IPS DF 6.9 (cell line): ENCODE measurements around the gene SP7.
"Not testable (repeated sequence)": the region's sequence is repeated elsewhere in the genome, so short reads cannot be mapped to it uniquely, and the experiment has no call there.

Experiments used
- DNase-seq: peaks from one replicate; pipeline ENCODE4 v3.0.0-alpha.2; 2013; ENCODE audit warnings: low read depth, low spot score
- H3K27ac ChIP-seq: one replicate; pipeline ENCODE4 v1.5.1; 2013; ENCODE audit warnings: low read length, control low read depth
- H3K27me3 ChIP-seq: 2 replicates; pipeline ENCODE4 v1.6.1; 2013; ENCODE audit warnings: mild to moderate bottlenecking, low read length; ENCODE audit not compliant: control insufficient read depth, insufficient read depth
- H3K36me3 ChIP-seq: 2 replicates; pipeline ENCODE4 v1.6.1; 2013; ENCODE audit warnings: low read length; ENCODE audit not compliant: control insufficient read depth, insufficient read depth
- H3K4me1 ChIP-seq: 2 replicates; pipeline ENCODE4 v1.6.1; 2013; ENCODE audit warnings: low read length; ENCODE audit not compliant: control insufficient read depth, insufficient read depth
- H3K4me3 ChIP-seq: 2 replicates; pipeline ENCODE4 v1.5.1; 2013; ENCODE audit warnings: mild to moderate bottlenecking, low read length
- H3K9me3 ChIP-seq: 2 replicates; pipeline ENCODE4 v1.6.1; 2013; ENCODE audit warnings: low read length, inconsistent platforms; ENCODE audit not compliant: control insufficient read depth, insufficient read depth
- WGBS: extraction: QIAGEN DNeasy Blood & Tissue Kit; methylation state at CpG from one replicate; pipeline ENCODE4 v1.1.7; 2013; ENCODE audit warnings: mixed read lengths, missing lambda C conversion rate; ENCODE audit not compliant: insufficient read length, insufficient coverage; 5-methylcytosine and 5-hydroxymethylcytosine counted together

Gene SP7

GRCh38 chr12:53374277-53374676, 38.1 kb upstream of the SP7 start:
- not testable (repeated sequence) for H3K27me3 ChIP-seq, H3K36me3 ChIP-seq, H3K9me3 ChIP-seq, DNase-seq, H3K4me3 ChIP-seq, H3K4me1 ChIP-seq, H3K27ac ChIP-seq
- no CpG with 5 or more reads among the region's 14 CpGs for WGBS

DNA sequence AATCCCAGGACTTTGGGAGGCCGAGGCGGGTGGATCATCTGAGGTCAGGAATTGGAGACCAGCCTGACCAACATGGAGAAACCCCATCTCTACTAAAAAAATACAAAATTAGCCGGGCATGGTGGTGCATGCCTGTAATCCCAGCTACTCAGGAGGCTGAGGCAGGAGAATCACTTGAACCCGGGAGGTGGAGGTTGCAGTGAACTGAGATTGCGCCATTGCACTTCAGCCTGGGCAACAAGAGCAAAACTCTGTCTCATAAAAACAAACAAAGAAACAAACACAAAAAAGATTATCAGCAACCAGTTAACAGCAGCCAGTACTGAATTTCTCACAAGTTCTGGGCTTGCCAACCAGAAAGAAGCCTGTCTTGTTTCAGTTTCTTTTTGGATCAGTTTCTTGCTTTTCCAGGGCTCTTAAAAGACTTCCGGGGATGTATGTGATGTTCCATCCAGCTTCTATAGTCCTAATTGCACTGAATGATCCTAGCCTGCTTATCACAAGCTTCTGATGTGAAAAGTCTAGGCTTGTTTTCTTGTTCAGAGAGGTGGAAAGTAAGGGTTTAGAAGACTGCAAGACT, 37.5 kb upstream of the SP7 start:
- not testable (repeated sequence) for DNase-seq, H3K9me3 ChIP-seq, H3K36me3 ChIP-seq, H3K27me3 ChIP-seq, H3K4me1 ChIP-seq, H3K27ac ChIP-seq, H3K4me3 ChIP-seq
- no CpG with 5 or more reads among the region's 6 CpGs for WGBS

DNA sequence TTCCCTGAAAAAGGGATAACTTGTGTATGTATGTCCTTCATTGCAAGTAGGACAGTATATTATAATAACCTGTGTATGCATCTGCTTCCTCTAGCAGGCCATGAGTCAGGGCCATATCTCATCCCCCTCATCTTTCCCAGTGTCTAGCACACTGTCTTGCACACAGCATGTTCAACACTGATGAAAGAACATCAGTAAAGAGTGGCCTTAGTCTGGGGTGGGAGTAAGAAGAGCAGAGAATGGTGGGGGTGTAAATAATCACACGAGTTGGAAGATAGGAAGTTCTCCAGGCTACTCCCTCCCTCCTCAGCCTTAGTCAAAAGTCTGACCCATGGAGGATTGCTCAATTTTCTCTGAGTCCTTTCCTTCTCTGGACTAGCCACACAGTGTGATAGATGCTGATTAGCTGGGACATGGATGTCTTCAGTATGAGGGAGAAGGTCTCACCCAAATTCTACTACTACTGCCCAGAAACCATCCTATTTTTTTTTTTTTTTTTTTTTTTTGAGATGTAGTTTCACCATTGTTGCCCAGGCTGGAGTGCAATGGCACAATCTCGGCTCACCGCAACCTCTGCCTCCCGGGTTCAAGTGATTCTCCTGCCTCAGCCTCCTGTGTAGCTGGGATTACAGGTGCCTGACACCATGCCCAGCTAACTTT, 29.2 kb upstream of the SP7 start:
- Histone ChIP-seq H3K9me3 (no peaks in the 10 kb centered on the region), H3K4me1 (no peaks in the 10 kb centered on the region), H3K4me3 (no peak overlapping the region), H3K27me3 (no peaks in the 10 kb centered on the region), H3K36me3 (no peaks in the 10 kb centered on the region), H3K27ac (no peak overlapping the region)
- no CpG with 5 or more reads among the region's 4 CpGs for WGBS
- no peak for DNase-seq

DNA sequence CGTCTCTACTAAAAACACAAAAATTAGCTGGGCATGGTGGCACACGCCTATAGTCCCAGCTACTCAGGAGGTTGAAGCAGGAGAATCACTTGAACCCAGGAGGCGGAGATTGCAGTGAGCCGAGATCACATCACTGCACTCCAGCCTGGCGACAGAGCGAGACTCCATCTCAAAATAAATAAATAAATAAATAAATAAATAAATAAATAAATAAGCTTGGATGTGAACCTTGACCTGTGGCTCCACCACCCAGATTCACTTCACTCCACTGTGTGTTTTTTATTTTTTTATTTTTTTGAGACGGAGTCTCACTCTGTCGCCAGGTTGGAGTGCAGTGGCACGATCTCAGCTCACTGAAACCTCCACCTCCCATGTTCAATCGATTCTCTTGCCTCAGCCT, 25.5 kb upstream of the SP7 start:
- H3K27me3 ChIP-seq, H3K4me3 ChIP-seq, H3K9me3 ChIP-seq, DNase-seq, H3K36me3 ChIP-seq, H3K4me1 ChIP-seq, H3K27ac ChIP-seq: not testable (repeated sequence)
- WGBS: no CpG with 5 or more reads among the region's 10 CpGs

DNA sequence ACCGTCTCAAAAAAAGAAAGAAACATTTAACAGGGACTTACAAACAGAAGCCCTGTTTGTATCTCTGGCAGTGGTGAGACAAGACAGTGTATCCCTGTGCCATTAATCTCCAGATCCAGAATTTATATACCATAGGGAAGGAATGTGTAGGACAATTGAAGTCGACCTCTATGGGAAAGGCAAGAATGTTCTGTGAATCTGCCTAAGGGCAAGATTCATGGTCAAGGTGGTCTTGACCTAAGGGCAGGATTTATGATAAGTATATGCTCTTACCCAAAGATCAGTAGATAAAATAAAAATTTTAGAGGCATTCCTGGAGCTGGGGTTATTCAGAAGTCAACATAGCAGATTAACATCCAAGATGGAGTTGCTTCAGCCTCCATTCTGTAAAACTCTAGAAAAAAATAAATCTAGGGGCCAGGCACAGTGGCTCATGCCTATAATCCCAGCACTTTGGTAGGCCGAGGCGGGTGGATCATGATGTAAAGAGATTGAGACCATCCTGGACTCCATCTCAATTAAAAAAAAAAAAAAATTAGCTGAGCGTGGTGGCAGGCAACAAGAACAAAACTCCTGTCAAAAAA, 22.8 kb upstream of the SP7 start:
- no peaks in the 10 kb centered on the region for H3K27me3 ChIP-seq
- no peaks in the 10 kb centered on the region for H3K4me1 ChIP-seq
- WGBS: no CpG with 5 or more reads among the region's 5 CpGs
- no peak overlapping the region for H3K4me3 ChIP-seq
- DNase-seq: no peak
- H3K27ac ChIP-seq: no peak overlapping the region
- H3K9me3 ChIP-seq: no peaks in the 10 kb centered on the region
- no peaks in the 10 kb centered on the region for H3K36me3 ChIP-seq

GRCh38 chr12:53355121-53355520, 19.0 kb upstream of the SP7 start:
- H3K4me1 ChIP-seq: no peaks in the 10 kb centered on the region
- H3K4me3 ChIP-seq: no peak overlapping the region
- no peaks in the 10 kb centered on the region for H3K9me3 ChIP-seq
- H3K27ac ChIP-seq: no peak overlapping the region
- H3K36me3 ChIP-seq: no peaks in the 10 kb centered on the region
- DNase-seq: no peak
- no CpG with 5 or more reads among the region's 3 CpGs for WGBS
- H3K27me3 ChIP-seq: no peaks in the 10 kb centered on the region

DNA sequence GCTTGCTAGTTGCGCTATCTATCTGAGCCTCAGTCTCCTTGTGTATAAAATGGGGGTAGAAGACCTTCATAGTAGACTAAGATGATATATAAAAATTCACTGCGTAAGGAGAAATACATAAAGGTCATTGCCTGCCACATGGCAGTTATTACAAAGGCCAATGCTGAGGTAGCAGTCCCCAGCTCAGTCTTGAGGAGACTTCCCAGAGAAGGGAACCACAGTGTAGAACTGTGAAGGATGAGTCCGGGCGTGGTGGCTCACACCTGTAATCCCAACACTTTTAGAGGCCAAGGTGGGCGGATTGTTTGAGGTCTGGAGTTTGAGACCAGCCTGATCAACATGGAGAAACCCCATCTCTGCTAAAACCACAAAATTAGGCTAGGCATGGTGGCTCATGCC, 17.1 kb upstream of the SP7 start:
- H3K9me3 ChIP-seq: no peaks in the 10 kb centered on the region
- H3K27me3 ChIP-seq: no peaks in the 10 kb centered on the region
- H3K36me3 ChIP-seq: no peaks in the 10 kb centered on the region
- H3K4me3 ChIP-seq: no peak overlapping the region
- no CpG with 5 or more reads among the region's 5 CpGs for WGBS
- DNase-seq: no peak
- no peak overlapping the region for H3K27ac ChIP-seq
- no peaks in the 10 kb centered on the region for H3K4me1 ChIP-seq

DNA sequence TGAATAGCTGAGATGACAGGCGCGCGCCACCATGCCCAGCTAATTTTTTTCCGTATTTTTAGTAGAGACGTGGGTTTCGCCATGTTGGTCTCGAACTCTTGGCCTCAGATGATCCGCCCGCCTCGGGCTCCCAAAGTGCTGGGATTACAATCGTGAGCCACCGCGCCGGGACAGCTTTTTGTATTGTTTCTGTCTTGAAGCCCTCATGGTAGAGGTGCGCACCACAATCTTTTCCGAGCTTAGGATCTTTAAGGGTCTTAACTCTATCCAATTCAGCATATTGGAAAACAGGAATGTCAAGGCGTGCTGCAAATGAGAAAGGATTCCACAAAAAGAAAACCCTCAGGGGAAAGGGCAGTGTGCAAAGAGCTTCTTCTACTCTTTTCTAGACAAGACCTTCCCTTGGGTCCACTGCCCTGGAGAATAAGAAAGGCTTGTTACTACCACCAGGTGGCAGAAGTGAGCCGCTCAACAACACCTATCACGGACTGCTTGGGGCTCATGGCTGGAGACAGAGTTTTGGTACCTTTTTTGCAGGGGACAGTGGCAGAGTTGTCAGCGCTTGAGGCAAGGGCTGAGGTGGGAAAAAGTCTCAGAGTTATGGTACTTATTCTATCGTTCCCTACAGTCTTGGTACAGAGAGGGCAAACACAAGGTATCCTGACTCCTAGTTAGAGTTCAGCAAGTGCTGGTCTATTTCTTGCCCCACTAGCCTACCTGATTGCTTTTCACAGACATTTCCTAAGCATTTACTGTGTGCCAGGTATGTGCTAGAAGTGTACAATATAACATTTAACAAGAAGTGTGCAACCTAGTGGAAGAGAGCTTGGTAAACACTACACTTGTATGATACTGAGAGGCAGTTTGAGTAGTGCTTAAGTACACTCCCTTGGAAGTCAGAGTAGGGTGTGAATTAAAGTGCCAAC, 16.4 kb upstream of the SP7 start:
- no CpG with 5 or more reads among the region's 21 CpGs for WGBS
- peak; percentile 86 for DNase-seq
- H3K27ac ChIP-seq: no peak overlapping the region

DNA sequence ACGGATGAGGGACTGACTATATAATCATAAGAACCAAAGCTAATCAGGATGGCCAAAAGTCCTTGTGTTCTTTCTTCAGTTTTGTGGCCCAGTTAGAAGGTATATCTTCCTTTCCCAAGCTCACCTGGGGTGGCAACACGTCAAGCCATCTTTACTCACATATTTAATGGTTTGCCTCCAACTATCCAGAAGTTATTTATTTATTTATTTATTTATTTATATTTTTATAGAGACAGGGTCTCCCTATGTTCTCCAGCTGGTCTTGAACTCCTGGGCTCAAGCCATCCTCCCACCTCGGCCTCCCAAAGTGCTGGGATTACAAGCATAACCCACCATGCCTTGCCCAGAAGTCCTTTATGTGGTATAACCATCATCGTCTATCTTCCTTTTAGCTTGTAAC, 11.8 kb upstream of the SP7 start:
- peaks cover 4% of the 10 kb centered on the region; the same call in 1 of the 2 replicates for H3K4me1 ChIP-seq
- whole genome bisulfite sequencing: no CpG with 5 or more reads among the region's 4 CpGs

More for the DNA sequence above, 16.4 kb upstream of the SP7 start:
- Histone ChIP-seq H3K9me3 (no peaks in the 10 kb centered on the region), H3K36me3 (no peaks in the 10 kb centered on the region), H3K4me3 (no peak overlapping the region), H3K4me1 (no peaks in the 10 kb centered on the region), H3K27me3 (no peaks in the 10 kb centered on the region)

DNA sequence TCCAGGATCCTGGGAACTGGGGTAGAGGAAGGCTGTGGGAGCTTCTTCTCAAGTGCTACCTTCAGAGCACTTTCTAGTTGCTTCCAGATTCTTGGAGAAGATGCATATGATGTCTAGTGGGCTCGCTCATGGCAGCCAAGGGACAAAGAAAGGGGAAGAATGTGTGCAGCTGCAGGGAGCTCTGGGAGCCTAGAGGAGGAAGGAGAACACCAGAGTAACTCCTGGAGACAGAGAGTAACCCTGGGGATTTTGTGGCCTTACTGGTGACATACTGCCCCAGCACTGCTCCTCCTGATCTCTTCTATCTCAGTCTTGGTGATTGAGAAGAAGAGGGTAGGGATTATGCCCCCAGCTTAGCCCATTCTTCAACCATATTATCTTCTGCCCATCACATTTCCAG, 10.3 kb upstream of the SP7 start:
- H3K27ac ChIP-seq: no peak overlapping the region
- H3K4me1 ChIP-seq: peaks cover 4% of the 10 kb centered on the region; the same call in 1 of the 2 replicates
- no peak for DNase-seq
- H3K36me3 ChIP-seq: no peaks in the 10 kb centered on the region
- H3K4me3 ChIP-seq: no peak overlapping the region
- H3K27me3 ChIP-seq: no peaks in the 10 kb centered on the region; the same call in 1 of the 2 replicates
- WGBS: no CpG with 5 or more reads among the region's 1 CpG
- no peaks in the 10 kb centered on the region for H3K9me3 ChIP-seq

More for the DNA sequence above, 11.8 kb upstream of the SP7 start:
- Histone ChIP-seq H3K36me3 (no peaks in the 10 kb centered on the region), H3K27me3 (no peaks in the 10 kb centered on the region; the same call in 1 of the 2 replicates), H3K9me3 (no peaks in the 10 kb centered on the region), H3K4me3 (no peak overlapping the region), H3K27ac (no peak overlapping the region)
- no peak for DNase-seq
